Measurements from ENCODE around the gene KRT84. TPM values are rescaled to one million over a fixed set of nuclear protein-coding genes. Genes with fewer than 3 reads are reported as not detected.

Gene KRT84
- not detected in 5 replicates for total RNA-seq (2022; extraction: Qiagen RNA extraction)

GRCh38 chr12:52385226-52385702 is at the start of gene KRT84:
Gene KRT84, minus strand, starts transcription at chr12:52385652. Its CDS starts 67 bp downstream, at chr12:52385585.

DNA sequence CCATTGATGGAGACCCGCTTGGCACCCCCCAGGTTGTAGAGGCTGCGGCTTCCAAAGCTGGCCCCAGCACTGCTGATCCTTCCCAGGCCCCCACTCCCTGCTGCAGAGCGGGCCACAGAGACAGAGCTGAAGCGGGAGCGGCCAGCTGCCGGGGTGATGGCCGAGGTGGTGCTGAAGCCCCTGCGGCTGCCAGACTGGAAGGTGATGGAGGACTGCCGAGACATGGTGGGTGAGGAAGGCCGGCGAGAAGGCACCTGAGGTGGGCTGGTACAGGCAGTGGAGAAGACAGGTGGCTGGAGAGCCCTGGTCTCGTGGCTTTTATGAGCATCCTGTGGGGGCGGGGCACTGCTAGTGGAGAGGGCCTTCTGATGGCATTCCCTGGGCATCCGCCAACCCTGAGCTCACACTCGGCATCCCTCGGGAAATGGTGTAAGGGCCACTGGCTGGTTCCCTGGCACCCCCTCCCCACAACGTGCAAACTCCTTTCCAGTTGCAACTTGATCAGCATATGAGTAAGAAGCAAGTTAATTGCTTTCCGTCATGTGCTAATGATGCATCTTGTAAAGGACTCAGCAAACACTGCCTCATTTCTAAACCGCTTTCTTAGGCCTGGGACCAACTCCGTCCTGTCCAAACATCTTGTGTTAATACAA is 48.8 kb upstream of the KRT84 start, which contains the start of gene KRT75:
KRT75 (minus strand) TSS at position 291 of the 653 bp plus-strand sequence; CDS start at position 224, 67 bp downstream.

GRCh38 chr12:52405922-52406385 is 20.5 kb upstream of the KRT84 start, which contains the start of gene KRT82:
Gene KRT82, minus strand, starts transcription at chr12:52406335. Its CDS starts 58 bp downstream, at chr12:52406277.

GRCh38 chr12:52366738-52367485 is 18.5 kb downstream of the KRT84 start, which contains the start of gene KRT85:
Gene KRT85, minus strand, starts transcription at chr12:52367481. Its CDS starts 76 bp downstream, at chr12:52367405.

Other genes starting within 250 kb of the KRT84 start
- 48.5 to 70.6 TPM (median 60.1 TPM) in 5 replicates for gene KRT80, start 193.6 kb downstream of the KRT84 start, total RNA-seq (2022; extraction: Qiagen RNA extraction)
- 4,100 to 4,959 TPM (median 4,677 TPM) in 5 replicates for gene KRT7, start 152.4 kb downstream of the KRT84 start, total RNA-seq (2022; extraction: Qiagen RNA extraction)
- 28.5 to 47.2 TPM (median 42.7 TPM) in 5 replicates for gene KRT86, start 111.0 kb downstream of the KRT84 start, total RNA-seq (2022; extraction: Qiagen RNA extraction)
- 3,262 to 4,197 TPM (median 4,015 TPM) in 5 replicates for gene KRT81, start 94.1 kb downstream of the KRT84 start, total RNA-seq (2022; extraction: Qiagen RNA extraction)
- 3.4 to 6.5 TPM (median 5.6 TPM) in 5 replicates for gene KRT83, start 64.3 kb downstream of the KRT84 start, total RNA-seq (2022; extraction: Qiagen RNA extraction)
- 0.02 to 0.06 TPM (median 0.05 TPM) in 3 of 5 replicates, not detected in the others for gene KRT85, start 18.2 kb downstream of the KRT84 start, total RNA-seq (2022; extraction: Qiagen RNA extraction)
- gene KRT82, start 20.7 kb upstream of the KRT84 start, total RNA-seq (2022; extraction: Qiagen RNA extraction), result not detected in 5 replicates
- 0.13 to 0.21 TPM (median 0.16 TPM) in 5 replicates for gene KRT75, start 48.7 kb upstream of the KRT84 start, total RNA-seq (2022; extraction: Qiagen RNA extraction)
- gene KRT6B, start 66.5 kb upstream of the KRT84 start, total RNA-seq (2022; extraction: Qiagen RNA extraction), result 0.05 to 0.07 TPM (median 0.06 TPM) in 3 of 5 replicates, not detected in the others
- not detected in 5 replicates for gene KRT6C, start 88.2 kb upstream of the KRT84 start, total RNA-seq (2022; extraction: Qiagen RNA extraction)
- 1.4 to 2.9 TPM (median 1.6 TPM) in 5 replicates for gene KRT6A, start 107.6 kb upstream of the KRT84 start, total RNA-seq (2022; extraction: Qiagen RNA extraction)
- 0.08 to 0.27 TPM (median 0.21 TPM) in 5 replicates for gene KRT5, start 134.7 kb upstream of the KRT84 start, total RNA-seq (2022; extraction: Qiagen RNA extraction)
- gene KRT71, start 167.5 kb upstream of the KRT84 start, total RNA-seq (2022; extraction: Qiagen RNA extraction), result 0.05 TPM in 1 of 5 replicates, not detected in the others
- not detected in 5 replicates for gene KRT74, start 188.2 kb upstream of the KRT84 start, total RNA-seq (2022; extraction: Qiagen RNA extraction)
- 0.05 TPM in 1 of 5 replicates, not detected in the others for gene KRT72, start 215.8 kb upstream of the KRT84 start, total RNA-seq (2022; extraction: Qiagen RNA extraction)
- gene KRT73, start 232.9 kb upstream of the KRT84 start, total RNA-seq (2022; extraction: Qiagen RNA extraction), result not detected in 5 replicates